Measurements from ENCODE around the gene MLLT3.

DNA sequence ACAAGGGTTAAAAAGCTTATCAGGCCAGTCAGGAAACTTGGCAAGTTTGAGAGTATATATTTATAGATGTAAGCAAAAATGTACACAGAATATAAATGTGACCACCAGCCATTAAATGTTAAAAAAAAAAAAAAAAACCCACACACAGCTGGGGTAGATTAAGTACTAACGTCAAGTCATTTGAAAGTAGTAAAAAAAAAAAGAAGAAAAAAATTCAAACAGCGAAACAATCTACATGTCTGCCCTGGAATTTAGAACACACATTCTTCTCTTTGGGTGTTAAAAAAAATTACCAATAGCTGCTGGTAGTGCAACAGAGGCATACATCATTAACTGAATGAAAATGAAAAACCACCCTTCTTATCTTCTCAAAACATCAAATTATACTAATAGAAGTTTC lies 269.7 kb downstream of the MLLT3 start:
- no peak for TF ChIP-seq POLR2A (IDR thresholded peaks at IDR 0.05)
- TF ChIP-seq, protein P1, sequence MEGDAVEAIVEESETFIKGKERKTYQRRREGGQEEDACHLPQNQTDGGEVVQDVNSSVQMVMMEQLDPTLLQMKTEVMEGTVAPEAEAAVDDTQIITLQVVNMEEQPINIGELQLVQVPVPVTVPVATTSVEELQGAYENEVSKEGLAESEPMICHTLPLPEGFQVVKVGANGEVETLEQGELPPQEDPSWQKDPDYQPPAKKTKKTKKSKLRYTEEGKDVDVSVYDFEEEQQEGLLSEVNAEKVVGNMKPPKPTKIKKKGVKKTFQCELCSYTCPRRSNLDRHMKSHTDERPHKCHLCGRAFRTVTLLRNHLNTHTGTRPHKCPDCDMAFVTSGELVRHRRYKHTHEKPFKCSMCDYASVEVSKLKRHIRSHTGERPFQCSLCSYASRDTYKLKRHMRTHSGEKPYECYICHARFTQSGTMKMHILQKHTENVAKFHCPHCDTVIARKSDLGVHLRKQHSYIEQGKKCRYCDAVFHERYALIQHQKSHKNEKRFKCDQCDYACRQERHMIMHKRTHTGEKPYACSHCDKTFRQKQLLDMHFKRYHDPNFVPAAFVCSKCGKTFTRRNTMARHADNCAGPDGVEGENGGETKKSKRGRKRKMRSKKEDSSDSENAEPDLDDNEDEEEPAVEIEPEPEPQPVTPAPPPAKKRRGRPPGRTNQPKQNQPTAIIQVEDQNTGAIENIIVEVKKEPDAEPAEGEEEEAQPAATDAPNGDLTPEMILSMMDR (IDR thresholded peaks at IDR 0.05): no peak
